Caco-2 (cell line): Measurements from ENCODE around the gene SDCCAG8. TPM values are rescaled to one million over a fixed set of nuclear protein-coding genes. Genes with fewer than 3 reads are reported as not detected.
A peak's percentile ranks its signal among the peaks of the same experiment; 100 is the strongest.

ENCODE experiments used
- BruUV-seq: library from RNA; stranded (reverse); fragments of 400-500 nt; replicated peaks from 2 replicates; lab custom pipeline; 2021; lab: Mats Ljungman, UMichigan
- CTCF ChIA-PET: fragments of 300-600 bp; sonication (Branson Sonifier 250); formaldehyde crosslinking; loops from one replicate; lab custom pipeline; 2022; ENCODE audit warnings: antibody characterized with exemption; lab: Charles Lee
- POLR2A ChIA-PET: fragments of 300-600 bp; sonication (Branson Sonifier 250); formaldehyde crosslinking; loops from one replicate; lab custom pipeline; 2022; ENCODE audit warnings: antibody characterized with exemption; lab: Charles Lee
- DNase-seq, 2 experiments: peaks; one replicate each; pipeline versions ENCODE4 v3.0.0 to v3.0.0-alpha.2; 2020 to 2022
- H3K27me3 ChIP-seq: replicated peaks from 2 replicates; pipeline ENCODE4 v1.6.0; 2011; ENCODE audit warnings: low read length; ENCODE audit not compliant: control insufficient read depth, insufficient read depth
- H3K36me3 ChIP-seq: 2 replicates; pipeline ENCODE4 v1.5.1; 2011; ENCODE audit warnings: low read length; ENCODE audit not compliant: control insufficient read depth, insufficient read depth
- H3K4me1 ChIP-seq: fragments of 250-450 bp; sonication (Bioruptor Pico); 2 replicates; pipeline ENCODE4 v1.5.1; 2020; ENCODE audit warnings: mild to moderate bottlenecking
- H3K4me3 ChIP-seq: 2 replicates; pipeline ENCODE4 v1.5.1; 2011; ENCODE audit warnings: low read depth, mild to moderate bottlenecking, control low read depth, low read length
- H3K9me3 ChIP-seq: fragments of 250-450 bp; sonication (Bioruptor Pico); 2 replicates; pipeline ENCODE4 v1.5.1; 2020; ENCODE audit warnings: mild to moderate bottlenecking, moderate library complexity
- H3K27ac Mint-ChIP-seq: one replicate; pipeline ENCODE4 v1.8.0; 2022; ENCODE audit warnings: mixed read lengths; ENCODE audit not compliant: unreplicated experiment
- H3K27me3 Mint-ChIP-seq: one replicate; pipeline ENCODE4 v1.8.0; 2022; ENCODE audit warnings: mixed read lengths; ENCODE audit not compliant: insufficient read depth, unreplicated experiment
- H3K36me3 Mint-ChIP-seq: one replicate; pipeline ENCODE4 v1.8.0; 2022; ENCODE audit warnings: mild to moderate bottlenecking, mixed read lengths; ENCODE audit not compliant: insufficient read depth, unreplicated experiment
- H3K4me1 Mint-ChIP-seq: one replicate; pipeline ENCODE4 v1.8.0; 2022; ENCODE audit warnings: low read depth, mixed read lengths; ENCODE audit not compliant: unreplicated experiment
- H3K4me3 Mint-ChIP-seq: one replicate; pipeline ENCODE4 v1.8.0; 2022; ENCODE audit warnings: mild to moderate bottlenecking, moderate library complexity, mixed read lengths; ENCODE audit not compliant: unreplicated experiment
- H3K9me3 Mint-ChIP-seq: one replicate; pipeline ENCODE4 v1.8.0; 2022; ENCODE audit warnings: mixed read lengths; ENCODE audit not compliant: unreplicated experiment
- intact Hi-C: fragments of 100-400 bp; cut with micrococcal nuclease; formaldehyde crosslinking; loops from one replicate; pipeline ENCODE4 v1.10.0; 2022; ENCODE audit not compliant: unreplicated experiment
- total RNA-seq: library from RNA; stranded (reverse); gene quantifications from 2 replicates; pipeline ENCODE4 v1.2.3, GENCODE V29; 2022
- TF ChIP-seq, protein P1 (sequence below), 2 experiments: fragments of 200-600 bp in 1 of 2; IDR thresholded peaks; 1 replicate in 1 of 2; 2 replicates in 1 of 2; pipeline versions ENCODE4 v1.5.1 to v1.8.0; 2011 to 2022; ENCODE audit warnings: antibody characterized with exemption in 1 of 2, control low read depth in 1 of 2, inconsistent platforms in 1 of 2, low read depth in 1 of 2, low read length in 1 of 2, mild to moderate bottlenecking in 1 of 2, moderate library complexity in 1 of 2; ENCODE audit not compliant: insufficient read depth in 1 of 2, severe bottlenecking in 1 of 2, unreplicated experiment in 1 of 2

SDCCAG8 gene
- total RNA-seq, 1 experiment from 2014 or later, result 23.0 TPM

- no TSS peak for BruUV-seq
- H3K27me3 Mint-ChIP-seq, result no peaks in the 10 kb centered on the region
- Histone ChIP-seq H3K4me3 (no peak overlapping the region), H3K4me1 (no peaks in the 10 kb centered on the region), H3K9me3 (no peaks in the 10 kb centered on the region), H3K27me3 (no peaks in the 10 kb centered on the region), H3K36me3 (no peaks in the 10 kb centered on the region)
- H3K9me3 Mint-ChIP-seq, result no peaks in the 10 kb centered on the region
- no peaks in the 10 kb centered on the region for H3K4me1 Mint-ChIP-seq
- TF ChIP-seq, protein P1, sequence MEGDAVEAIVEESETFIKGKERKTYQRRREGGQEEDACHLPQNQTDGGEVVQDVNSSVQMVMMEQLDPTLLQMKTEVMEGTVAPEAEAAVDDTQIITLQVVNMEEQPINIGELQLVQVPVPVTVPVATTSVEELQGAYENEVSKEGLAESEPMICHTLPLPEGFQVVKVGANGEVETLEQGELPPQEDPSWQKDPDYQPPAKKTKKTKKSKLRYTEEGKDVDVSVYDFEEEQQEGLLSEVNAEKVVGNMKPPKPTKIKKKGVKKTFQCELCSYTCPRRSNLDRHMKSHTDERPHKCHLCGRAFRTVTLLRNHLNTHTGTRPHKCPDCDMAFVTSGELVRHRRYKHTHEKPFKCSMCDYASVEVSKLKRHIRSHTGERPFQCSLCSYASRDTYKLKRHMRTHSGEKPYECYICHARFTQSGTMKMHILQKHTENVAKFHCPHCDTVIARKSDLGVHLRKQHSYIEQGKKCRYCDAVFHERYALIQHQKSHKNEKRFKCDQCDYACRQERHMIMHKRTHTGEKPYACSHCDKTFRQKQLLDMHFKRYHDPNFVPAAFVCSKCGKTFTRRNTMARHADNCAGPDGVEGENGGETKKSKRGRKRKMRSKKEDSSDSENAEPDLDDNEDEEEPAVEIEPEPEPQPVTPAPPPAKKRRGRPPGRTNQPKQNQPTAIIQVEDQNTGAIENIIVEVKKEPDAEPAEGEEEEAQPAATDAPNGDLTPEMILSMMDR (IDR thresholded peaks at IDR 0.05; ENCODE audit: insufficient read depth in 1 of 2, low read depth in 1 of 2, low read length in 1 of 2, severe bottlenecking in 1 of 2, unreplicated experiment in 1 of 2), result peak; percentile 57 to 67
- intact Hi-C loops, result loop anchor here (1.0 to 10.0 kb wide), 3 partner anchors 71 to 858 kb away; no protein-coding TSS in a partner anchor
- DNase-seq, result peak in 1 of 2 experiments; percentile 56
- POLR2A ChIA-PET, result no interaction called here
- no peaks in the 10 kb centered on the region for H3K36me3 Mint-ChIP-seq
- CTCF ChIA-PET, result no interaction called here
- no peak overlapping the region for H3K27ac Mint-ChIP-seq
- no peak overlapping the region for H3K4me3 Mint-ChIP-seq
These were observed 69.6 kb downstream of the SDCCAG8 start for GRCh38 chr1:243325305-243325890.

- Mint-ChIP-seq H3K27ac (no peak overlapping the region), H3K4me3 (no peak overlapping the region), H3K36me3 (peaks cover 5% of the 10 kb centered on the region)
These were observed 76.6 kb downstream of the SDCCAG8 start for GRCh38 chr1:243332440-243332839.

DNA sequence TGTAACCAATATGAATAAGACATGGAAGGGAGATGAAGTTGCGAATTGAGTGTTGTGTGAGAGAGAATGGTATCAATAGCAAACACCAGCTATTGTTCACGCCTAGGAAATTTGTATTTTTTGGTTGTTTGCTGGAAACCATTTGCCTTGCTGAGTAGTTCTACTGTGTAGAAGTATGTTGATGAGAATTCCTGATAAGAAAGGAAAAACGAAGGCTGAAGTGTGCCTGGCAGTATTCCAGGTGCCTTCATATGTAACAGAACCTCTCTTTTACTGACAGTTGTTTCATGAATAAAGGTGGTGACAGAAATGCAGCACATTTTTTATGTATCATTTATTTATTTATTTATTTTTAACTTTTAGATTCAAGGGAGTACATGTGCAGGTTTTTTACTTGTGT is 79.5 kb downstream of the SDCCAG8 start:
- ChIA-PET CTCF (interaction anchor here (0.6 kb wide), 1 partner anchor 1008 kb away, joined by 3 read pairs; no protein-coding TSS in a partner anchor), POLR2A (no interaction called here)
- H3K9me3 ChIP-seq, result no peaks in the 10 kb centered on the region
- Mint-ChIP-seq H3K4me3 (no peak overlapping the region), H3K27ac (no peak overlapping the region), H3K36me3 (peaks cover 5% of the 10 kb centered on the region), H3K27me3 (no peaks in the 10 kb centered on the region), H3K4me1 (no peaks in the 10 kb centered on the region), H3K9me3 (no peaks in the 10 kb centered on the region)
- TF ChIP-seq, protein P1 (IDR thresholded peaks at IDR 0.05; ENCODE audit: insufficient read depth in 1 of 2, low read depth in 1 of 2, low read length in 1 of 2, severe bottlenecking in 1 of 2, unreplicated experiment in 1 of 2), result no peak
- intact Hi-C loops, result no loop called here
- BruUV-seq, result no TSS peak
- no peaks in the 10 kb centered on the region for H3K27me3 ChIP-seq
- DNase-seq, result no peak
- H3K36me3 ChIP-seq, result no peaks in the 10 kb centered on the region; the same call in 1 of the 2 replicates
- no peaks in the 10 kb centered on the region for H3K4me1 ChIP-seq
- no peak overlapping the region for H3K4me3 ChIP-seq

More at GRCh38 chr1:243332440-243332839, 76.6 kb downstream of the SDCCAG8 start:
- Mint-ChIP-seq H3K27me3 (no peaks in the 10 kb centered on the region), H3K4me1 (no peaks in the 10 kb centered on the region), H3K9me3 (no peaks in the 10 kb centered on the region)
- Histone ChIP-seq H3K27me3 (no peaks in the 10 kb centered on the region), H3K36me3 (no peaks in the 10 kb centered on the region; the same call in 1 of the 2 replicates), H3K9me3 (no peaks in the 10 kb centered on the region), H3K4me3 (no peak overlapping the region), H3K4me1 (no peaks in the 10 kb centered on the region)
- ChIA-PET POLR2A (no interaction called here), CTCF (no interaction called here)
- no TSS peak for BruUV-seq
- DNase-seq, result no peak
- intact Hi-C loops, result no loop called here
- TF ChIP-seq, protein P1 (IDR thresholded peaks at IDR 0.05; ENCODE audit: insufficient read depth in 1 of 2, low read depth in 1 of 2, low read length in 1 of 2, severe bottlenecking in 1 of 2, unreplicated experiment in 1 of 2), result no peak
